SK-N-SH treated with all-trans-retinoic acid at 6 μM for 48 hours (cell line): Measurements from ENCODE around the gene RAB36.

Source experiments
- ATAC-seq: fragments of 200-7000 bp; cut with Tn5 transposase; 3 replicates; pipeline ENCODE4 v1.9.1; 2020; ENCODE audit warnings: mild to moderate bottlenecking, moderate library complexity
- BACH2 ChIP-seq: fragments of 250-450 bp; sonication (Bioruptor Pico); IDR thresholded peaks from 2 replicates; pipeline ENCODE4 v1.9.0; 2021; ENCODE audit warnings: mild to moderate bottlenecking, borderline replicate concordance
- CREB5 ChIP-seq: fragments of 250-450 bp; sonication (Bioruptor Pico); IDR thresholded peaks from 2 replicates; pipeline ENCODE4 v1.5.1; 2020; ENCODE audit warnings: low read depth, mild to moderate bottlenecking, moderate library complexity
- CSDC2 ChIP-seq: fragments of 250-450 bp; sonication (Bioruptor Pico); IDR thresholded peaks from 2 replicates; pipeline ENCODE4 v1.5.0; 2020; ENCODE audit warnings: mild to moderate bottlenecking, moderate library complexity
- CSRNP3 ChIP-seq: fragments of 250-450 bp; sonication (Bioruptor Pico); IDR thresholded peaks from 2 replicates; pipeline ENCODE4 v1.5.1; 2021; ENCODE audit warnings: mild to moderate bottlenecking, moderate library complexity
- ESRRG ChIP-seq: fragments of 250-450 bp; sonication (Bioruptor Pico); IDR thresholded peaks from 2 replicates; pipeline ENCODE4 v1.6.1; 2021; ENCODE audit warnings: mild to moderate bottlenecking
- GLIS3 ChIP-seq: fragments of 250-450 bp; sonication (Bioruptor Pico); IDR thresholded peaks from 2 replicates; pipeline ENCODE4 v1.5.0; 2020; ENCODE audit warnings: mild to moderate bottlenecking, moderate library complexity
- ISL1 ChIP-seq: fragments of 250-450 bp; sonication (Bioruptor Pico); IDR thresholded peaks from 2 replicates; pipeline ENCODE4 v2.1.2; 2022; ENCODE audit warnings: mild to moderate bottlenecking, moderate library complexity
- PATZ1 ChIP-seq: fragments of 250-450 bp; sonication (Bioruptor Pico); IDR thresholded peaks from 2 replicates; pipeline ENCODE4 v1.8.0; 2020; ENCODE audit warnings: mild to moderate bottlenecking, moderate library complexity, borderline replicate concordance
- POU6F1 ChIP-seq: fragments of 250-450 bp; sonication (Bioruptor Pico); IDR thresholded peaks from 2 replicates; pipeline ENCODE4 v1.8.0; 2021; ENCODE audit warnings: low read depth, mild to moderate bottlenecking, moderate library complexity, borderline replicate concordance
- PPARA ChIP-seq: fragments of 250-450 bp; sonication (Bioruptor Pico); IDR thresholded peaks from 2 replicates; pipeline ENCODE4 v1.5.0; 2020; ENCODE audit warnings: mild to moderate bottlenecking, borderline replicate concordance
- RARB ChIP-seq: fragments of 250-450 bp; sonication (Bioruptor Pico); IDR thresholded peaks from 2 replicates; pipeline ENCODE4 v1.8.0; 2021; ENCODE audit warnings: mild to moderate bottlenecking, moderate library complexity
- SNAI2 ChIP-seq: fragments of 250-450 bp; sonication (Bioruptor Pico); IDR thresholded peaks from 2 replicates; pipeline ENCODE4 v1.5.0; 2020; ENCODE audit warnings: mild to moderate bottlenecking, moderate library complexity
- TCF4 ChIP-seq: fragments of 250-450 bp; sonication (Bioruptor Pico); IDR thresholded peaks from 2 replicates; pipeline ENCODE4 v1.8.0; 2021; ENCODE audit warnings: mild to moderate bottlenecking, moderate library complexity, borderline replicate concordance
- TOX ChIP-seq: fragments of 250-450 bp; sonication (Bioruptor Pico); IDR thresholded peaks from 2 replicates; pipeline ENCODE4 v1.8.0; 2021; ENCODE audit warnings: mild to moderate bottlenecking, moderate library complexity, borderline replicate concordance
- TSHZ2 ChIP-seq: fragments of 250-450 bp; sonication (Bioruptor Pico); IDR thresholded peaks from 2 replicates; pipeline ENCODE4 v1.5.0; 2020; ENCODE audit warnings: mild to moderate bottlenecking, moderate library complexity
- ZFP3 ChIP-seq: fragments of 250-450 bp; sonication (Bioruptor Pico); IDR thresholded peaks from 2 replicates; pipeline ENCODE4 v1.5.0; 2020; ENCODE audit warnings: mild to moderate bottlenecking, moderate library complexity
- ZFP30 ChIP-seq: fragments of 450-650 bp; formaldehyde crosslinking; IDR thresholded peaks from 2 replicates; pipeline ENCODE4 v1.5.0; 2022; ENCODE audit warnings: mild to moderate bottlenecking, moderate library complexity
- ZNF565 ChIP-seq: fragments of 450-650 bp; formaldehyde crosslinking; conservative IDR thresholded peaks from 2 replicates; pipeline ENCODE4 v1.5.0; 2020; ENCODE audit warnings: low read depth, mild to moderate bottlenecking, moderate library complexity
- ZNF70 ChIP-seq: fragments of 450-650 bp; formaldehyde crosslinking; IDR thresholded peaks from 2 replicates; pipeline ENCODE4 v1.5.0; 2020; ENCODE audit warnings: mild to moderate bottlenecking, moderate library complexity
- ZNF8 ChIP-seq: fragments of 450-650 bp; formaldehyde crosslinking; IDR thresholded peaks from 2 replicates; pipeline ENCODE4 v1.5.0; 2020; ENCODE audit warnings: mild to moderate bottlenecking, moderate library complexity

RAB36 gene

GRCh38 chr22:23097412-23098229 is 47.7 kb upstream of the RAB36 start (continued):
- TF ChIP-seq CREB5 (CRISPR knock-in tag) (no peak), ZFP30 (CRISPR knock-in tag) (no peak), ESRRG (no peak), ZFP3 (CRISPR knock-in tag) (no peak)

- TF ChIP-seq CREB5 (CRISPR knock-in tag): no peak
- TF ChIP-seq CSRNP3 (CRISPR knock-in tag): no peak
- no peak for TF ChIP-seq BACH2 (CRISPR knock-in tag)
- no peak for TF ChIP-seq SNAI2
- no peak for TF ChIP-seq GLIS3 (CRISPR knock-in tag)
- no peak for TF ChIP-seq ZNF8 (CRISPR knock-in tag)
- no peak for ATAC-seq
These were observed 47.0 kb upstream of the RAB36 start for GRCh38 chr22:23098230-23098705.

GRCh38 chr22:23098718-23099530 is 46.4 kb upstream of the RAB36 start:
- ATAC-seq: no peak
- TF ChIP-seq TSHZ2 (CRISPR knock-in tag) (no peak), CSRNP3 (CRISPR knock-in tag) (no peak), PATZ1 (CRISPR knock-in tag) (no peak), CREB5 (CRISPR knock-in tag) (no peak), POU6F1 (CRISPR knock-in tag) (no peak), ZNF8 (CRISPR knock-in tag) (no peak), CSDC2 (CRISPR knock-in tag) (no peak), ZNF565 (CRISPR knock-in tag) (no peak), ZFP3 (CRISPR knock-in tag) (no peak), ISL1 (CRISPR knock-in tag) (no peak), TOX (CRISPR knock-in tag) (no peak), BACH2 (CRISPR knock-in tag) (no peak), RARB (CRISPR knock-in tag) (no peak), GLIS3 (CRISPR knock-in tag) (no peak), TCF4 (CRISPR knock-in tag) (no peak), ZNF70 (no peak), PPARA (CRISPR knock-in tag) (no peak)
- TF ChIP-seq, all 23 proteins: peak for 0
